ENCODE measurements around the gene SCAF11. TPM values are rescaled to one million over a fixed set of nuclear protein-coding genes. Genes with fewer than 3 reads are reported as not detected.
A peak's percentile ranks its signal among the peaks of the same experiment; 100 is the strongest.

SCAF11 gene
- total RNA-seq, 1 donor from 2014 or later, result 129 TPM

DNA sequence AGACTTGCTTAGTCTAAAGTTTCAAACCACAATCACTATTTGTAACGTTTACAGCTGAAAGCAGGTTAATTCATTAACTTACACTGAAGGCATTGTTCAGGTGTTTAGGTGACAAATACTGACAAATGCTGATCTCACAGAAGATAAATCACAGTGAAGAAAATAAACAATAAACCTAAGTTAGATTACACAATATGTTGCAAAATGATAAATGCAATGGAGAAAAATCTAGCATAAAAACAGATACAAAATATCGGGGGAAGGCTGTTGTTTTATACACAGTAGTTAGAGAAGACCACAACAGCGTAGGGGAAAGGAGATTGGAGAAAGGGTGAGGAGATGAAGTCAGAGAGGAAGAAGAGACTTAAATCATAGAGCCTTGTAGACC lies 3.0 kb downstream of the SCAF11 start:
- no peak for TF ChIP-seq CTCF (IDR thresholded peaks at IDR 0.05)
- peak overlapping the region; percentile 90 for H3K4me3 Mint-ChIP-seq (ENCODE audit: unreplicated experiment)
- peaks cover 4% of the 10 kb centered on the region for H3K9me3 Mint-ChIP-seq (ENCODE audit: unreplicated experiment)
- peaks cover 64% of the 10 kb centered on the region for H3K4me1 Mint-ChIP-seq (ENCODE audit: unreplicated experiment)
- no peaks in the 10 kb centered on the region for H3K27me3 Mint-ChIP-seq (ENCODE audit: unreplicated experiment)
- peak overlapping the region; percentile 98 for H3K27ac Mint-ChIP-seq (ENCODE audit: unreplicated experiment)
- peaks cover 24% of the 10 kb centered on the region for H3K36me3 Mint-ChIP-seq (ENCODE audit: unreplicated experiment)
- no peak for DNase-seq (ENCODE audit: extremely low spot score, unreplicated experiment)

DNA sequence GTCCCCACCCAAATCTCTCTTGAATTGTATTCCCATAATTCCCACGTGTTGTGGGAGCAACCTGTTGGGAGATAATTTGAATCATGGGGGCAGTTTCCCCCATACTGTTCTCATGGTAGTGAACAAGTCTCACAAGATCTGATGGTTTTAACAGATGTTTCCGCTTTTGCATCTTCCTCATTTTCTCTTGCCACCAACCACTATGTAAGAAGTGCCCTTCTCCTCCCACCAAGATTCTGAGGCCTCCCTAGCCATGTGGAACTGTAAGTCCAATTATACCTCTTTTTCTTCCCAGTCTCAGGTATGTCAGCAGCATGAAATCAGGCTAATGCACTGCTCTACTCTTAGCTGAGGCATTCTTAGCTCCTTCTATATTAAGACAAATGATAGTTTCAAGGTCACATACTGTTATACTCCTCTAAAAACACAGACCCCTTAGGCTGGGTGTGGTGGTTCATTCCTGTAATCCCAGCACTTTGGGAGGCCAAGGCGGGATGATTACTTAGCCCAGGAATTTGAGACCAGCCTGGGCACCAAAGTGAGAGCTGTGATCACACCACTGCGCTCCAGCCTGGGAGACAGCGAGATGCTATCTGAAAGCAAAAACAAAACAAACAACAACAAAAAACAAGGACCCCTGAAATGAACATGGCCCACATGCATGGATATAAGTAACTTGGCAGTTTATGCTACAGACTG lies 3.6 kb downstream of the SCAF11 start:
- Mint-ChIP-seq H3K4me1 (ENCODE audit: unreplicated experiment) (peaks cover 64% of the 10 kb centered on the region), H3K4me3 (ENCODE audit: unreplicated experiment) (peak overlapping the region; percentile 90), H3K9me3 (ENCODE audit: unreplicated experiment) (peaks cover 4% of the 10 kb centered on the region), H3K27ac (ENCODE audit: unreplicated experiment) (peak overlapping the region; percentile 98), H3K36me3 (ENCODE audit: unreplicated experiment) (peaks cover 24% of the 10 kb centered on the region), H3K27me3 (ENCODE audit: unreplicated experiment) (no peaks in the 10 kb centered on the region)
- no peak for TF ChIP-seq CTCF (IDR thresholded peaks at IDR 0.05)
- DNase-seq (ENCODE audit: extremely low spot score, unreplicated experiment), result no peak

GRCh38 chr12:45981075-45981837 lies 9.1 kb downstream of the SCAF11 start:
- Mint-ChIP-seq H3K9me3 (ENCODE audit: unreplicated experiment) (peaks cover 4% of the 10 kb centered on the region), H3K4me3 (ENCODE audit: unreplicated experiment) (no peak overlapping the region), H3K27ac (ENCODE audit: unreplicated experiment) (no peak overlapping the region), H3K36me3 (ENCODE audit: unreplicated experiment) (peaks cover 19% of the 10 kb centered on the region), H3K4me1 (ENCODE audit: unreplicated experiment) (peaks cover 69% of the 10 kb centered on the region), H3K27me3 (ENCODE audit: unreplicated experiment) (no peaks in the 10 kb centered on the region)
- no peak for DNase-seq (ENCODE audit: extremely low spot score, unreplicated experiment)
- TF ChIP-seq CTCF (IDR thresholded peaks at IDR 0.05), result no peak

- Mint-ChIP-seq H3K4me1 (ENCODE audit: unreplicated experiment) (peaks cover 70% of the 10 kb centered on the region), H3K27ac (ENCODE audit: unreplicated experiment) (peak overlapping the region; percentile 3), H3K36me3 (ENCODE audit: unreplicated experiment) (peaks cover 17% of the 10 kb centered on the region), H3K4me3 (ENCODE audit: unreplicated experiment) (no peak overlapping the region), H3K27me3 (ENCODE audit: unreplicated experiment) (no peaks in the 10 kb centered on the region), H3K9me3 (ENCODE audit: unreplicated experiment) (peaks cover 4% of the 10 kb centered on the region)
- TF ChIP-seq CTCF (IDR thresholded peaks at IDR 0.05), result no peak
- no peak for DNase-seq (ENCODE audit: extremely low spot score, unreplicated experiment)
Observed at GRCh38 chr12:45980540-45980939, 9.8 kb downstream of the SCAF11 start.

DNA sequence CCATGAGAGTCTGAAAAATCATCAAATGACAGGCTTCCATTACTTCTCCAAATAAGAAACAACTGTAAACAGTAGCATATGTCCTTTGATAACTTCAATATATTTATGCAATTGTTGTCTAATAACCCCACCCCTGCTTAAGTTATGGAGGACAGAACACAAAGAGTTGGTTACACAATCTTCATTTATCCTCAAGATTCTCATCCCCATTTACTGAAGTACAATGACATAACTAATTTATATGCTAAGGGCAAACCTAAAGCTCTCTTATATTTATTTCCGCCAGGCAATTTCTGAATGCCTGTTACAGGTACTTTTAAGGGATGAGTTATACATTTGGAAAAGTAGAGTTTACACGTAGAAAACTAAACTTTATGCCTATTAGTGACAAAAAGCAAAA lies 12.3 kb downstream of the SCAF11 start:
- Mint-ChIP-seq H3K9me3 (ENCODE audit: unreplicated experiment) (peaks cover 4% of the 10 kb centered on the region), H3K27me3 (ENCODE audit: unreplicated experiment) (no peaks in the 10 kb centered on the region), H3K36me3 (ENCODE audit: unreplicated experiment) (peaks cover 15% of the 10 kb centered on the region), H3K4me3 (ENCODE audit: unreplicated experiment) (no peak overlapping the region), H3K4me1 (ENCODE audit: unreplicated experiment) (peaks cover 80% of the 10 kb centered on the region), H3K27ac (ENCODE audit: unreplicated experiment) (peak overlapping the region; percentile 1)
- no peak for TF ChIP-seq CTCF (IDR thresholded peaks at IDR 0.05)
- DNase-seq (ENCODE audit: extremely low spot score, unreplicated experiment), result no peak
